NCI-H446 treated with DMSO at 0.1 percent for 48 hours (cell line): ENCODE measurements around the gene ERCC6.
A peak's percentile ranks its signal among the peaks of the same experiment; 100 is the strongest.

Experiments
- DNase-seq: peaks from one replicate; lab custom pipeline; 2025; lab: John Stamatoyannopoulos, UW

The ERCC6 gene

DNA sequence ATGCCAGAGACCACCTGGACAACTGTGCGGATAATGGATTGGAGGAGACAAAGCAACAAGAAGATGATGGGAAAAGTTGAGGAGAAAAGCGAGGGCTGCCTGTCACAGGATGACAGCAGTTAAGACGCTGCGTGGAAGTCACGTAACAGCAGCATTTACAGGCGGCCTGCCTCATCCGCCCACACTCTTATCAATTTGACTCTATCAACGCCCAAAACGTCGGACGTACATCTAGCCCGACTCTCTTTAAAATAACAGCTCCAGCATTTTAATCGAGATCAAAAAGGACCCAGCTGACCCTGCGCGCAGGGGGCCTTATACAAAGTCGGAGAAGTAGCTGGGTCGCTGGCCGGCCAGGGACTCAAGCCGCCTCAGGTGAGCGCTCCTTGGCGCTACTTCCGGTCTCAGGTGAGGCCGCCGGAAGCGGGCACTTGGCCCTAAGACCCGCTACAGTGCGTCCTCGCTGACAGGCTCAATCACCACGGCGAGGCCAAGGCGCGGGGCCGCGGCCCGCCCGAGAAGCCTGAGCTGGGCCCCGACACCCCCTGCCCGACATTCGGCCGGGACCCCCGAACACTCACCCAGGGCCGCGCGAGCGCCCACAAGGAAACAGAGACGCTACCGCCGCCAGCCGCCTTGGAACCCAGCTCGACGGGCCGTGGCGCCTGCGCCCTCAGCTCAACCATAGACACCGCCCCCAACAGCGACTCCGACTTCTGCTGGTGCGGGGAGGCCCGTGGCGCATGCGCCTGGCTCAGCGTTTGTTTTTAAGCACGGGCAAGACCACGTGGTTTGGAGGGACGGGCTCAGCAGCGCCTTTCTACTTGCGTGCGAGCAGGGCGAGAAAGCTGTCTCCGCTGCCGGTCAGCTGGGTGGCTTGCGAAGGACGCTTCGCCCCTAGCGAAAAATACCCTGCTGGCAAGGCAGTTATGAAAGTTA, at the start of gene ERCC6:
Gene ERCC6 (minus strand): TSS at position 741 of the 939 bp plus-strand sequence.
- peak; percentile 79 for DNase-seq

DNA sequence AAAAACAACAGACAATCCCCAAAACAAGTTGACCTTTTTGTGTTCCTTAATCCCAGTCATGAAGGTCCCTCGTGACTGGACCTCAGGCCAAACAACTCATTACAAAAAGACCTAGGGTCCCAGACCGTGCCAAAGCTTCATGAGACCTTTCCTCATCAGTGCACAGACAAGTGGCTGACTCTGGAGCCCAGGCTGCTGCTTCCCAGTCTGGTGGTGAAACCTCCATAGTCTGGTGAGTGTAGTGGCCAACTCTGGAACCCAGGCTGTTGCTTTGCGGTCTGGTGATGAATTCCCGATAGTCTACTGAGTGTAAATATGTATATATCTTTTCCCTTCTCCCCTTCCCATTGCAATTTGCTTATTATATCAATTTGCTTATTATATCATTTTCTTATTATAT, 49.1 kb upstream of the ERCC6 start:
- no peak for DNase-seq

DNA sequence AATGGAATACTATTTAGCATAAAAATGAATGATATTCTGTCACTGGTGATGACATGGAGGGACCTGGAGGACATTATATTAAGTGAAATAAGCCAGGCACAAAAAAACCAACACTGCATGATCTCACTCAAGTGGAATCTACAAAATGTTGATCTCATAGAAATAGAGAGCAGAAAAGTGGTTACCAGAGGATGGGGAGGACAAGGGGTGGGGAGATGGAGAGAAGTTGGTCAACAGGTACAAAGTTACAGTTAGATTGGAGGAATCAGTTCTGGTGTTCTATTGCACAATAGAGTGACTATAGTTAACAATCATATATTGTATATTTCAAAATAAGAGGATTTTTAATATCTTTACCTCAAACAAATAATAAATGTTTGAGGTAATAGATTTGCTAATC, 46.5 kb upstream of the ERCC6 start:
- DNase-seq = no peak

DNA sequence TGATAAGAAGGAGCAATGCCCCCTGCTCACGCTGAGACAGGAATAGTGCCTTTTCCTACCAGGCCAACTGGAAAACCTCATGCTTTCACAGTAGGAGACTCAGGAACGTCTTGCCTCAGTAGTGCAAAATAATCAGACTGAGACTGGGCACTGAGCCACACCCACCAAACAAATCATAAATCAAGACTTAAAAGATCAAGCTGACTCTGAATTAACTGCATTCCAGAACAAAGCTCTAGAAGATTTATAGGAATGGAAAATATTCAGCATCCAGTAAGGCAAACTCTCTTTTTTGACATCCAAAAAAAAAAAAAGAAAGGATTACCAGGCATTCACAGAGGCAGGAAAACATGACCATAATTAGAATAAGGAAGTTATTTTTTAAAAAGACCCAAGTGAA, 40.7 kb upstream of the ERCC6 start:
- DNase-seq = no peak

- no peak for DNase-seq
Measured at GRCh38 chr10:49578392-49578791, 39.5 kb upstream of the ERCC6 start.

DNA sequence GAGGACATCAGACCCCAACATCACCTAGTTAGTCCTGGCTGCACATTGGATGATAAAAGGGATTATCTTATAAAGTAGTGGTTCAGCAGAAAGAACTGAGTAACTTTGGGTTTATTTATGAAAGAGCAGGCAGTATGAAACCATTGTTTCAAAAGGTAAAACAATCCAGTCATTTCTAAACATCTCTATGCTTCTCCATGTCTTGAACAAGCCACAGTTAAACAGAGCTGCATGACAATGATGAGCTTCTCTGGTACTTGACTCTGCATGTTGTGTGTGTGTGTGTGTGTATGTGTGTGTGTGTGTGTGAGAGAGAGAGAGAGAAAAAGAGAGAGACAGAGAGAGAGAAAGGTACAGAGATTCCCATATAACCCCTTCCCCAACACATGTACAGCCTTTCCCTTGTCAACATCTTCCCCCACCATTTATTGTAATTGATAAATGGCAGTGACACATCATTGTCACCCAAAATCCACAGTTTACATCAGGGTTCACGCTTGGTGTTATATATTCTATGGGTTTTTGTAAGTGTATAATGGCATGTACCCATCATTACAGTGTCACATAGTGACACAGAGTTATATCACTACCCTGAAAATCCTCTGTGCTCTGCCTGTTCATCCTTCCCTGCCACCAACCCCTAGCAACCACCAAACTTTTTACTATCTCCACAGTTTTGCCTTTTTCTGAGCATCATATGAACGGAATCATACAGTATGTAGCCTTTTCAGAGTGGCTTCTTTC, 38.4 kb upstream of the ERCC6 start:
- no peak for DNase-seq

- DNase-seq = no peak
Measured at GRCh38 chr10:49575489-49576072, 36.7 kb upstream of the ERCC6 start.

DNA sequence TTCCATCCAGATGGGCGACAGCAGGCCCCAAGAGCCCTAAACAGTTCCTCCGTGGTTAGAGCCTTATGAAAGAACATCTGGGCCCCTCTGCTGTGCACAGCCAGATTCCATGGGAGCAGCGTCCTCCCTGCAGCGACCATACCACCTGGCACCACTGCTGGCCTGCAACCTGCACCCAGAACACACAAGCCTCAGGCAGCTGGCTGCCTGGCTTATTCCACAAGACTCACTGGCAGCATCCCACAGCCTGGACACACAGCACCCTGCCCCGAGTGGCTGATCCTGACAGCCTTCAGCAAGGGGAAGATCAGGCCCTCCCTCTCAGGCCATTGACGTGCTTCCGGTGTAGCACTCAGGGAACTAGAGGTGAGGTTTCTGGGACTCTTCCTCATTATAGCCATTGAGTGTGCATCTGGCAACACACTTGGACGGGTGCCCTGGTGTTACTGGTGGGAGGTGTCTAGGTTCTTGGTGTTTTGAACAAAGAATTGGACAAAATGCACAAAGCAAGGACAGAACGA, 33.7 kb upstream of the ERCC6 start:
- DNase-seq = no peak

DNA sequence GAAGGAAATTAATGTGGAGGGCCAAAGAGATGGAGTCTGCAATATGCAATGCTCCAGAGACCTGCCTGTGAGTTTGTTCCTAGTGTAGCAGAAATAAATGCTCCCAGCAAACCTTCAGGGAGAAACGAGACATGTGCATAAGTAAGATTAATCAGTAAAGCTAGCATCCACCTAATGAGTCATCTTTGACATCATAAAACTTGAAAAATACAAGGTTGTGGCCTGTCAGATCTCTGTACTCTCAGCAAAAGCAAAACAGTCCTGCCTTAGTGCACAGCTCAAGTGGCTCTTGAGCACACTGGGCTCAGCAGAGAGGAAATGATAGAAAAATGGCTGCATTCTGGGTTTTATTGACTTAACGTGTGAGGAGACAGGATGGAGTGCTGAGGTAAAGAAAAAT, 32.5 kb upstream of the ERCC6 start:
- DNase-seq = no peak

- DNase-seq = no peak
Measured at GRCh38 chr10:49569031-49569631, 30.2 kb upstream of the ERCC6 start.

DNA sequence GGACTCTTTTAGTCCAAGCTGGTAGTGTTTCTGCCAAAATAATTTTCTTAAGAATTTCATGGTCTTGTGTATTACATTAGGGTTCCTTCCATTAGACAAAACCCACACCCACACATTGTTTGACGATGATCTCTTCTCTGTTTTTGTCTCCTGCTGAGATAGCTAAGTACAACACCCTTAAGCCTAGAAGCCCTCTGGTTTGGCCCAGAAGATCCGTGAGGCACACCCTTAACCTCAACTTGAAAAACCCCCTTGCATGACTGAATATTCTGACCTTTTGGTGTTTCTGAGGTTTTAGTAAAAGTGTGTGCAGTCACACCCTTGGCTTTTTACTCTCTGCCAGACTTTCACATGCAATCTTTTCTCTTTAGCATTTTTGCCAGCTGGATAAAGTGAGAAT, 29.3 kb upstream of the ERCC6 start:
- DNase-seq = no peak

GRCh38 chr10:49567810-49568209, 28.9 kb upstream of the ERCC6 start:
- DNase-seq = no peak

DNA sequence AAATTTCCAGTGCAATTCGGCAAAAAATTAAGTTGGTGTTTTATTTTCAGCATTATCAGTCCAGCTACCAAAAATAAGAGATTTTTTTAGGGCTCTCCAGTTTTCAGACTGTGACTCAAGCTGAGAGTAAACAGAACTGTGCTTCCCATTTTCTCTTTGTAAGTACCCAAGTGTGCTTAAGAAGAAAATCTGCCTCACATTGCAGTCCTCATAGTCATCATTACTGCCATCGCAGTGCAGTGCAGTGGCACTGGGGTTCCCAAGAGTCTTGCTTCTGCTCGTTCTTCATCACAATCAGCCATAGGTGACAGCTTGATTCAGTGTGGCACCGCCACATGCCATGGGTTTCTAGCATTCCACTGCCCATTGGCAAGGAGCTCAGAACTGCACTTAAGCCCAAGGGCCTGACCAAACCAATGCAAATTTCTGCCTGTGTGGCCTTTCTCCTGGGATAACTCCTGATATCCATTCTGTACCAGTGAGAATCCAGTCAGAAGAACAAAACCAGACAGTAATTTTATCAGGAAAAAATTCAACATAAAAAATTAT, 25.6 kb upstream of the ERCC6 start:
- no peak for DNase-seq

- no peak for DNase-seq
Measured at GRCh38 chr10:49562893-49563292, 24.0 kb upstream of the ERCC6 start.

- no peak for DNase-seq
Measured at GRCh38 chr10:49560526-49560925, 21.6 kb upstream of the ERCC6 start.

- DNase-seq = no peak
Measured at GRCh38 chr10:49559476-49559875, 20.6 kb upstream of the ERCC6 start.

DNA sequence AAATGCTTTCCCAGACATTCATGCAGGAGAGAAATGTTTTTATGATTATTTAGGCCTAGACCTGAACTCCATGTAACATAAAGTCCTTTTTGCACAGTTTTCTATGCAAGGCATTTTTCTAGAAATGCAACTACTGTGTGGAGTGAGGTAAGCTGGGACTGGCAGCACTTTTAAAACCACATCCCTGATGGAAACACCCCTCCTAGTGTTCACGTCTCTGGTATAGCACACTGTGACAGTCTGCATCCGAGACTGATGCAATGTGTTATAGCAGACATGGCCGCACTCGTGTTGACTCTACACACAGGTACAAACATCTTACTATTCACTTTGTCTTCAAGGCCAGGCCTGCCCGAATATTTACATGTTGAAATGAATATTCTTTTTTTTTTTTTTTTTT, 19.3 kb upstream of the ERCC6 start:
- DNase-seq = no peak

DNA sequence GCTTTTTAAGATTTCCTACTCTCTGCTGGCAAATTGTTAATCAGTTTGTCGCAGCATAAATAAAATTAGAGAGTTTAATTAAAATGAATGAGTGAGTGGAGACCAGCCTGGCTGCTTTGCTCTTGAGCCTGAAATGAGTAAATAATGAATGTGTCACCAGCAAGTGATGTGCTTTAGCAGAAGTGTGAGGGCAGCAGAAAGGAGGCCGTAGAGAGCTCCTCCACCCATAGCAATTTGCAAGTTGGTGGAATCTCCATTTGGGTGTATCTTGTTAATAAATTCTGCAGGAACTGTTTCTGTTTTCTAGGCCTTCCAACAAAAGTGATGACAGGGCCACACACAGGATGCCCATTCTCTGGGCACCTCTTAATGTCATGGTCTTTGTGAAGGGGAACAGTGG, 18.8 kb upstream of the ERCC6 start:
- no peak for DNase-seq

DNA sequence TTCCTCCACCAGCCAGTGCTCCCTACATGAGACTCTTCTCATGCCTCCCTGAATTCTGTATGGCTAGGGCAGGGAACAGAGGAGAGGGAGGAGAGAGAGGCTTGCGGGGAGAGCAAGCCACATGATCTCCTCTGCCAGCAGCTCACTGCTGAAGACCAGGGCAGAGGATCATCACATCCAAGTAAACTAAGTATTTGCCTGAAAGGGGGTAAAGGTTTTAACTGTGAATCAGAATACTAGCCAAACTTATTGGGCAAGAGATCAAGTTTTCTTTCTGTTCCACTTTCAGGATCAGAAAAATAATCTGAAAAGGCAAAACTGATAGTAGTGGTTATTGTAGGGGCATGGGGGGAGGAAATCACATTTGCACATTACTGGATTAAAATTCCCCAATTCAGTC, 17.8 kb upstream of the ERCC6 start:
- no peak for DNase-seq

- no peak for DNase-seq
Measured at GRCh38 chr10:49552277-49552676, 13.4 kb upstream of the ERCC6 start.

DNA sequence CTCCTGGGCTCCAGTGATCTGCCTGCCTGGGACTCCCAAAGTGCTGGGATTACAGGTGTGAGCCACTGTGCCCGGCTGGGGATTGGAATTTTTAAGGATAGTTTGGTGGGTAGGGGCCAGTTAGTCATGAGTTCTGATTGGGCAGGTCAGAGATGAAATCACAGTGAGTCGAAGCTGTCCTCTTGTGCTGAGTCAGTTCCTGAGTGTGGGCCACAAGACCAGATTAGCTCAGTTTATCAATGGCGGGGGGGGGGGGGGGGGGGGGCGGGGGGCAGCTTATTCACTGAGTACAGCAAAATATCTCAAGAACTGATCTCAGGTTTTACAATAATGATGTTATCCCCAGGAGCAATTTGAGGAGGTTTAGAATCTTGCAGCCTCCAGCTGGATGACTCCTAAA, 11.6 kb upstream of the ERCC6 start:
- no peak for DNase-seq
